Large intestine (tissue), 12 donors: Measurements from ENCODE around the gene C1GALT1. TPM values are rescaled to one million over a fixed set of nuclear protein-coding genes. Genes with fewer than 3 reads are reported as not detected.
A peak's percentile ranks its signal among the peaks of the same experiment; 100 is the strongest.
"Not testable (repeated sequence)": the region's sequence is repeated elsewhere in the genome, so short reads cannot be mapped to it uniquely, and the experiment has no call there.

Source experiments
- DNase-seq, 2 donors: peaks; one replicate each; pipeline versions ENCODE4 v3.0.0 to v3.0.0-alpha.2; 2013
- H3K27ac ChIP-seq: one replicate; pipeline ENCODE4 v1.5.1; 2013; ENCODE audit warnings: low read length
- H3K27me3 ChIP-seq: 2 replicates; pipeline ENCODE4 v1.6.1; 2013; ENCODE audit warnings: low read length; ENCODE audit not compliant: control insufficient read depth, insufficient read depth
- H3K36me3 ChIP-seq: 2 replicates; pipeline ENCODE4 v1.6.1; 2013; ENCODE audit warnings: low read length; ENCODE audit not compliant: control insufficient read depth, insufficient read depth
- H3K4me1 ChIP-seq: one replicate; pipeline ENCODE4 v1.6.1; 2013; ENCODE audit warnings: low read length; ENCODE audit not compliant: control insufficient read depth, insufficient read depth
- H3K4me3 ChIP-seq: one replicate; pipeline ENCODE4 v1.5.1; 2013; ENCODE audit warnings: low read length
- H3K9me3 ChIP-seq: one replicate; pipeline ENCODE4 v1.6.1; 2013; ENCODE audit warnings: mild to moderate bottlenecking, low read depth, low read length, moderate library complexity; ENCODE audit not compliant: control insufficient read depth
- WGBS: methylation state at CpG from one replicate; pipeline ENCODE4 v1.1.5; 2013; ENCODE audit warnings: low lambda C conversion rate; ENCODE audit not compliant: insufficient coverage; 5-methylcytosine and 5-hydroxymethylcytosine counted together
- long read RNA-seq, 11 donors: transcript quantifications; one replicate each; lab custom pipeline, GENCODE V29; 2026
- polyA plus RNA-seq: library from polyadenylated mRNA; unstranded; fragments of 120-200 nt; gene quantifications from one replicate; pipeline ENCODE4 v1.2.1, GENCODE V29; 2013

Gene C1GALT1
- 54.7 TPM for polyA plus RNA-seq
- long read RNA-seq, donor 1, full-length matches to known transcripts: 5 of 10 reads
- long read RNA-seq, donor 1, partial matches to known transcripts: 5 of 10 reads
- long read RNA-seq, donor 1, other reads (novel, unspliced or antisense): 0 of 10 reads
- long read RNA-seq, donor 2, full-length matches to known transcripts: 20 of 36 reads
- long read RNA-seq, donor 2, partial matches to known transcripts: 16 of 36 reads
- long read RNA-seq, donor 2, other reads (novel, unspliced or antisense): 0 of 36 reads
- long read RNA-seq, donor 3, full-length matches to known transcripts: 30 of 79 reads
- long read RNA-seq, donor 3, partial matches to known transcripts: 49 of 79 reads
- long read RNA-seq, donor 3, other reads (novel, unspliced or antisense): 0 of 79 reads
- long read RNA-seq, donor 4, full-length matches to known transcripts: 2 of 2 reads
- long read RNA-seq, donor 4, partial matches to known transcripts: 0 of 2 reads
- long read RNA-seq, donor 4, other reads (novel, unspliced or antisense): 0 of 2 reads
- long read RNA-seq, donor 5, full-length matches to known transcripts: 5 of 5 reads
- long read RNA-seq, donor 5, partial matches to known transcripts: 0 of 5 reads
- long read RNA-seq, donor 5, other reads (novel, unspliced or antisense): 0 of 5 reads
- long read RNA-seq, donor 6, full-length matches to known transcripts: 13 of 19 reads
- long read RNA-seq, donor 6, partial matches to known transcripts: 6 of 19 reads
- long read RNA-seq, donor 6, other reads (novel, unspliced or antisense): 0 of 19 reads
- long read RNA-seq, donor 7, full-length matches to known transcripts: 7 of 7 reads
- long read RNA-seq, donor 7, partial matches to known transcripts: 0 of 7 reads
- long read RNA-seq, donor 7, other reads (novel, unspliced or antisense): 0 of 7 reads
- long read RNA-seq, donor 8, full-length matches to known transcripts: 27 of 66 reads
- long read RNA-seq, donor 8, partial matches to known transcripts: 39 of 66 reads
- long read RNA-seq, donor 8, other reads (novel, unspliced or antisense): 0 of 66 reads
- long read RNA-seq, donor 9, full-length matches to known transcripts: 18 of 41 reads
- long read RNA-seq, donor 9, partial matches to known transcripts: 23 of 41 reads
- long read RNA-seq, donor 9, other reads (novel, unspliced or antisense): 0 of 41 reads
- long read RNA-seq, donor 10, full-length matches to known transcripts: 19 of 38 reads
- long read RNA-seq, donor 10, partial matches to known transcripts: 19 of 38 reads
- long read RNA-seq, donor 10, other reads (novel, unspliced or antisense): 0 of 38 reads
- long read RNA-seq, donor 11, full-length matches to known transcripts: 9 of 20 reads
- long read RNA-seq, donor 11, partial matches to known transcripts: 11 of 20 reads
- long read RNA-seq, donor 11, other reads (novel, unspliced or antisense): 0 of 20 reads

- DNase-seq: peak; percentile 98 to 99
- Histone ChIP-seq H3K36me3 (no peaks in the 10 kb centered on the region), H3K27ac (peak within 1 kb of the TSS; percentile 99), H3K9me3 (no peaks in the 10 kb centered on the region), H3K4me1 (peaks cover 14% of the 10 kb centered on the region), H3K4me3 (peak within 1 kb of the TSS; percentile 81), H3K27me3 (no peaks in the 10 kb centered on the region)
- no CpG with 5 or more reads among the region's 82 CpGs for WGBS
These were observed at the start of gene C1GALT1 for GRCh38 chr7:7182156-7183060. Gene C1GALT1, plus strand, starts transcription at chr7:7182544. Its CDS starts 51,776 bp downstream, at chr7:7234320.

GRCh38 chr7:7134046-7134445 lies 48.3 kb upstream of the C1GALT1 start:
- H3K27me3 ChIP-seq: no peaks in the 10 kb centered on the region
- WGBS: 13% methylated on average over 1 of the region's 2 CpGs
- no peaks in the 10 kb centered on the region for H3K9me3 ChIP-seq
- peaks cover 12% of the 10 kb centered on the region for H3K4me1 ChIP-seq
- DNase-seq: no peak
- no peaks in the 10 kb centered on the region for H3K36me3 ChIP-seq
- no peak overlapping the region for H3K27ac ChIP-seq
- no peak overlapping the region for H3K4me3 ChIP-seq

GRCh38 chr7:7135074-7135473 lies 47.3 kb upstream of the C1GALT1 start:
- WGBS: no CpG with 5 or more reads among the region's 1 CpG
- H3K27ac ChIP-seq: no peak overlapping the region
- H3K9me3 ChIP-seq: no peaks in the 10 kb centered on the region

GRCh38 chr7:7135924-7136323 lies 46.4 kb upstream of the C1GALT1 start:
- no CpG with 5 or more reads among the region's 1 CpG for WGBS
- not testable (repeated sequence) for H3K27me3 ChIP-seq, H3K36me3 ChIP-seq, H3K4me3 ChIP-seq, DNase-seq, H3K9me3 ChIP-seq
- Histone ChIP-seq H3K4me1 (peaks cover 12% of the 10 kb centered on the region), H3K27ac (peak overlapping the region; percentile 16)

More at GRCh38 chr7:7135074-7135473, 47.3 kb upstream of the C1GALT1 start:
- Histone ChIP-seq H3K4me1 (peaks cover 12% of the 10 kb centered on the region), H3K36me3 (no peaks in the 10 kb centered on the region), H3K4me3 (no peak overlapping the region), H3K27me3 (no peaks in the 10 kb centered on the region)
- no peak for DNase-seq

GRCh38 chr7:7136466-7137381 lies 45.6 kb upstream of the C1GALT1 start:
- peak in 1 of 2 donors; percentile 48 for DNase-seq

GRCh38 chr7:7138897-7139296 lies 43.4 kb upstream of the C1GALT1 start:
- Histone ChIP-seq H3K27ac (no peak overlapping the region), H3K9me3 (no peaks in the 10 kb centered on the region), H3K4me1 (peaks cover 11% of the 10 kb centered on the region), H3K4me3 (no peak overlapping the region), H3K27me3 (no peaks in the 10 kb centered on the region), H3K36me3 (no peaks in the 10 kb centered on the region)
- no CpG with 5 or more reads among the region's 8 CpGs for WGBS
- no peak for DNase-seq

More at GRCh38 chr7:7136466-7137381, 45.6 kb upstream of the C1GALT1 start:
- Histone ChIP-seq H3K27me3 (no peaks in the 10 kb centered on the region), H3K27ac (peak overlapping the region; percentile 16), H3K4me3 (no peak overlapping the region), H3K9me3 (no peaks in the 10 kb centered on the region), H3K4me1 (peaks cover 12% of the 10 kb centered on the region), H3K36me3 (no peaks in the 10 kb centered on the region)
- 43% methylated on average over 5 of the region's 6 CpGs for WGBS

GRCh38 chr7:7143404-7143803 lies 38.9 kb upstream of the C1GALT1 start:
- no CpG with 5 or more reads among the region's 1 CpG for WGBS
- not testable (repeated sequence) for H3K9me3 ChIP-seq, H3K27ac ChIP-seq, H3K27me3 ChIP-seq, H3K4me3 ChIP-seq, H3K36me3 ChIP-seq, DNase-seq, H3K4me1 ChIP-seq

GRCh38 chr7:7145151-7145550 lies 37.2 kb upstream of the C1GALT1 start:
- H3K4me3 ChIP-seq, H3K36me3 ChIP-seq, H3K27me3 ChIP-seq, H3K27ac ChIP-seq, DNase-seq, H3K4me1 ChIP-seq, H3K9me3 ChIP-seq: not testable (repeated sequence)
- no CpG with 5 or more reads among the region's 4 CpGs for WGBS
